Stimulated activated CD8-positive, alpha-beta memory T cell treated with anti-CD3 and anti-CD28 coated beads, Interleukin-7, amount 100 ng/mL, for 24 hours (primary cell): ENCODE results near the gene GALNS.
"Not testable (repeated sequence)": the region's sequence is repeated elsewhere in the genome, so short reads cannot be mapped to it uniquely, and the experiment has no call there.

Source experiments
- DNase-seq: peaks from one replicate; pipeline ENCODE4 v3.0.0-alpha.2; 2020; ENCODE audit warnings: low read depth

Gene GALNS

DNA sequence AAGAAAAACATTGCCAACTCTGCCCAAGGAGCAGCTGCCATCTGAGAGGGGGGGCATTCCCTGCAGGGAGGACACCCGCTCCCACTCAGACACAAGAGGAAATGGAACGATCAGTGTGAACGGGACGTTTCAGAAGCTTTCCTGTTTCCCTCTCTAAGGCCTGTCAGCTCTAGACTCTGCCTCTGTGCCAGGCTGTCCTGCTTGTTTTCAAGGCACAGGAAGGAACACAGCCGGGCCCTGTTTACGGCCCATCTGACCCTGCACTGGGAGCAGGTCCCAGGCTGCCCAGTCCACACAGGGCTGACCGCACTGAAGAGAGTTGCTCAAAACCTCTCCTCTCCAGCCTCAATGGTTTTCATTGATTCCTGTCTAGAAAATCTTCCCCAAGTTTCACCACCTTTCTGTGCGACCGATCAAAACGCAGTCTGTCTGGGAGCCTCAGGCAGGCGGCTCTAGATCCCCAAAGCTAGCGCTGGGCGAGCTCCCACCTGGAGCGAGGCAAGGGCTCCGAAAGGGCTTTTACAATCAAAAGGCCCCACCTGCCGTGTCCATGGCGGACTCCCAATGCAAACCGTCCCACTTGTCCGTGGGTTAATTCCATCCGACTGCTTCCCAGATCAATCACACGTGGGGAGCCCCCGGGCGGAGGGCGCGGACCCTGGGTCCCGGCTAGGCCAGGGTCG lies 73.2 kb downstream of the GALNS start:
- no peak for DNase-seq

DNA sequence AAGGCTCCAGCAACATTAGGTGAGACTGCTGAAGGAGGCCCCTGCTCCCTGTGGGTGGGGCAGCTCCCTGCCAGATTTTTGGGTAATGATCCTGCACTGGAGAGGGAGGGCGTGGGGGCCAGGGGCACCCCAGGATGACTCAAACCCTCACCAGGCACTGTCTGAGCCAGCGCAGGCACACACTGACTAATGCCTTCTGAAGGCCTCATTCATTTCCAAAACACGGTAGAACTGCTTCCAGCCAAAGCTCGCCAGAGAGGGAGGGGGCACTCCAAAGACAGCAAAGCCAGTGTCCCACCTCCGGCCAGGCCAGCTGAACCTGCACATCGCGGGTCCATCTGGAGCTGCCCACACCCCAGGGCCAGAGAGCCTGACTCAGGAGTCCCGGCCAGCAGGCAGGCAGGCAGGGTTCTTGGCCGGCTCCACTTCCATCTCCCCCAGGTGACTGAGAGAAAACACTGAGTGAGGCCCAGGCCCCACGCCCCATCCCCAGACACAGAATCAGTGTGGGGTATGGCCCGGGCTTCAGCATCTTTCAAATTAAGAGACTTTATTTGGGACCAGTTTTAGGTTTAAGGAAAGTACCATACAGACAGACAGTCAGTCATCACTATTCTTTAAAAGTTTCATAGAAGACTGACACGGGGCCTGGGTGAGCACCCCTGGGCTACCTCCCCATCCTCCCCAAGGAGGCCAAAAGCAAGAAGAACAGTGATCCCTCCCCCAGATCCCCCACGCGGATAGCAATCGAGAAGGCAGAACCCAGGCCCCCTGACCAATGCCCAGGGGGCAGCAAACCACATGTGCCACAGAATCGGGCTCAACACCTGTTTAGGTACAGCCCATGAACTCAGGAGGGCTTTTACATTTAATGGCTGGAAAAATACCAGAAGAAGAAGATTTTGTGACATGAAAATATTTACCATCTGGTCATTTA lies 74.0 kb downstream of the GALNS start:
- DNase-seq, result peak; percentile 61

DNA sequence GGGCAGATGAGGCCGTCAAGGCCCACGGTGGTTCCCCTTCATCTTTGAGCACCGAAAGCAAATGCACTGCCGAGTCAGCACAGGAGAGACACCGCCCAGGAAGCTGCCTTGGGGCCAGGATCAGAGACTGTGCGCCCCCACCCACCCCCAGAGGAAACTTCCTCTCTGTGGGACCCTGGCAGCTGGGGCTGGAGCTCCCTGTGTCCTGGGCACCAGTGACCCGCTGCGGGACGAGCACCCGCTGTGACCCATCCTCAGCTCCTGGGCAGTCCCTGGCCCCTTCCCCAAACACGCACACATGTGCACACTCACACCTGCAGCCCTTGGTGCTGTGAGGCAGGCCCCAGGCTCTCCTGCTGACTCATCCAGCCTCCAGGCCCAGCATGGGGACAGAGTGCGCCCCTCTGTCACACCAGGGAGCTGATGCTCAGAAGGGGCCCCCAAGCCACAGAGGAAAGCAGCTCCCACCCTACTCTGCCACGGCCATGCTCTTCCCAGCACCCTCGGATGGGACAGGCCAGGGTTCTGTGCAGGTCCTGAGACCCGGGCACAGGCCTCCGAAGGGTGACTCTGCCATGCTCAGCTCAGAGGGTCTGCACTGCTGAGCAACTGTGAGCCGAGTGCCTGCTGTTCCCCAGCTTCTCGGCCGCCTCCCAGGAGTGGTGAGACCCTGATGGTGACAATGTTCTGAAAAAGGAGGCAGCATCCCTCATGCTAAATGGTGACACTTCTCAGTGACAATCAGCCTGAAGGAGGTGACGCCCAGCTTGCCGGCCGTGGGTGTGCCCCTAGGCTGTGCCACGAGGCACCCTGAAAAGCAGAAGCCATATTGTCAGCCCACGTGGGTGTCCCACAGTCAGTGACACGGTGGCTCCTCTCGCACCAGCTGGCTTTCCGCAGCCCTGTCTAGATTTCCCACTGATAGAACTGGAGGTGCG lies 75.3 kb downstream of the GALNS start:
- peak; percentile 53 for DNase-seq

DNA sequence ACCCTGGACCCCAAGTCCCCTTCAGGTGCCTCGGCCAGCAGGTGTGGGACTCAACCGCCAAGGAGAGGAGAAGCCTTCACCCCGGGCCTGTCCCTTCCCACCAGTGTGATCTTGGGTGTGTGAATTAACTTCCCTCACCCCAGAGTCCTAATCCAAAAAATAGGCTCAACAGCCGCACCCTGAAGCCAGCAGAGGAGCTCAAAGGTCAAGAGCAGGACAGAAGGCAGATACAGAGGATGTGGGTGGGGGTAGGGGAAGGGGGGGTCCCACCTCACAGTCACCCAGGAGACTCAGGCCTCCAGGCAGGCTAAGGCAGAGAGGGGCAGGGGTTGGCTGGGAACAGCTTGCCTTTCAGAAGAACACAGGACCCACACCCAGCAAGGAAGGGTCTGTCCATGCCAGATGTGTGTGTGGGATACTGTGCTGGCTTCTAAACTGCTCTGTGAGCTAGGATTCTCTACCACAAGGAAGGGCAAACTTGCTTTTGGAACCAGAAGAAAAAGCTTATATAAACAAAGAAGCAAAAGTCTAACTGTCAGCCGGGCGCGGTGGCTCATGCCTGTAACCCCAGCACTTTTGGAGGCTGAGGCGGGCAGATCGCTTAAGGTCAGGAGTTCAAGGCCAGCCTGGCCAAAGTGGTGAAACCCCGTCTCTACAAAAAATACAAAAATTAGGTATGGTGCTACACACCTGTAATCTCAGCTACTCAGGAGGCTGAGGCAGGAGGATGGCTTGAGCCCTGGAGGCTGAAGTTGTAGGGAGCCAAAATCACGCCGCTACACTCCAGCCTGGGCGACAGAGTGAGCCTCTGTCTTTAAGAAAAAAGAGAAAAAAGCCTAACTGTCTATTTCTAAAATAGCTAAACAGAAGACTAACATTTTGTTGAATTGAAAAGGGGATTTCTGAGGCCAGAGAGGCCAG lies 76.3 kb downstream of the GALNS start:
- DNase-seq, result no peak

DNA sequence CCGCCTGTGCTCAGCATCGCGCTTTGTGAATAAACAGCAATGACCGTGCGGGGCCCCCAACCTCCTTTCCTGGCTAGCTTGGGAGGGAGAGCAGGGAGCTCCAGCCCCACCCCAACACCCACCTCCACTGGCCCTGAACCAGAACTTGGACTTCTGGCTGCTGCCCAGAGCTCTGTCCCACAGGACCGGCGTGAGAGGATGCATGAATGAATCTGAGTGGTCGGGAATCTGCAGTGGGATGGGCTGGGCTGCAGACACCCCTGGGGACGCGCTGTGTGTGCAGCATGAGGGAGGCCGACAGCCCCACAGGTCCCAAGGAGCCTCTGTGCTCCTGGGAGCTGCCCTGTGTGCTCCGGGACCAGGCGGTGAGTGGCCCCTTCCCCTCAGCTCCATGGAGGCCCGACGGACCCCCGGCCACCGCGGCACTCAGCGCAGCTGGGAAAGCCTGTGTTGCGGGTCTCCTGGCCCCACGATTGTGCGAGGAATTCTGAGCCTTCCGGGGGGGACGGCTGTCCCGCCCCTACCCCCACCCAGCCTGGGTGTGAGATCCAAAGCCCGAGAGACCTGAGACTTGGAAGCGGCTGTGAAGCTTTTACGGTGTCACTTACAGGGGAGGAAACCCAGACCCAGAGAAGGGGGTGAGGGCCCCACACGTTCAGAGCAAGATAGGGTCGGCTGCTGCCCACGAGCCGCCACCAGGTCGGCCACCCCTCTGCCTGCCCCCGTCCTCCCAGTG lies 77.2 kb downstream of the GALNS start:
- DNase-seq, result no peak

DNA sequence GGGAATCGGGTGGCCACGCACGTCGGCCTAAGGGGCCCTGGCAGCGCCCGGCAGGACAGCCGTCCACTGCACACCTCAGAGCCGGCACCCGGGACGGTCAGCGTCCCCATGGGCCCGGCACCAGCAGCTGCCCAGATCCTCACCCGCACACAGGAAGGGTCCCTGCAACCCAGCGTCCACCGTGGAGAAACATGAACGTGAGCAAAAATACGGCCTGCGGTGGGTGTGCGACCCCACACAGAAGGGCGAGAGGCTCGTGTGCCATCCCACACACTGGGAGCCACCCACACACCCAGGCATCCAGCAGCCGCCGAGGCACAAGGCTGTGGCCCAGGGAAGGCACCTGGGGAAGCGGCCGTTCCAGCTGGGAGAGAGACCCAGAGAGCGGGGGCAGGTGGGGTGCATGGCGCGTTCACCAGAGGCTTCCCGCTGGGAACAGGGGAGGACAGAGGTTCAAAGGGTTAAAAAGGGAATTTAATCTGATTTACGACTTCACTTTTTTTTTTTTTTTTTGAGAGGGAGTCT lies 78.1 kb downstream of the GALNS start:
- no peak for DNase-seq

DNA sequence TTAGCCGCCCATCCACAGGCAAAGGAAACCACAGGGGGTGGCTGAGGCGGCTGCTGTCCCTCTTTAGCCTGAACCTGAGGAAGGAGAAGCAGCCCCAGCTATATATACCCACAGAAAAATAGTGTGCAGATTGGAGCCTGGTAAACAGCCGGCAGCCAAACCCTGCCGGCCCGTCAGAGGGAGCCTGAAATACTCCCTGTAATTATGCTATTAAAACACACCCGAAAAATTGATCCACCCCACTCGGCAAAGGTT lies 78.5 kb downstream of the GALNS start:
- no peak for DNase-seq

DNA sequence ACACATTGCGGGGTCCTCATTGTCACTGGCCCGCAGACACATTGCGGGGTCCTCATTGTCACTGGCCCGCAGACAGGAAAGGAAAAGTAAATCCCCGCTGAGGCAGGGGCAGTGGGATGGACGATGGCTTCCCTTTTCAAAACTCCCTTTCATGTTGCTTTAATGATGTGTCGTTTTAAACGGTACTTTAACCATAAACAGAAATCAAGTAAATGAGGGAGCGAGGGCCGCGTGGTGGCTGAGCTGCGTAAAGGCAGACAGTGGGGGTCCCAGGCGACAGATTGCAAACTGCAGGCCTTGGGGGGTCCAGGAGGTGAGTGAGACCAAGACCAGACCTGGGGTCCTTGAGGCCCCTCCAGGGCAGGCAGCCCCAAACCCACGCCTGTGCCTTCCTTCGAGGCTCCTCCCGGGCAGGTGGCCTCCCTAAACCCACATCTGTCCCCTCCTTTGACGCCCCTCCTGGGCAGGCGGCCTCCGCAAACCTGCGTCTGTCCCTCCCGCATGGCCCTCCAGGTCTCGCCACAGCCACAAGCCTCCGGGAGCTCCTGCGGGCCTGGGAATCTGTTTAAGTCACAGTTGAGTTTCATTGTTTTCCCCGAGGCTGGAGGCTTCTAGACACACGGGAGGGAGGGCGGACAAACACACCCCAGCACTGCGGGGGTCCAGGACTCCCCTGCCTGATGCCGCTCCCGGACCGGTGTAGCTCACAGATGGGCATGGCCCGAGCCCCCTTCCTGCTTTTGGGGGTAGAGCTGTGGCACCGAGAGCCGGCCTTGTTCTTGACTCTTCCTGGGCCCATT lies 79.1 kb downstream of the GALNS start:
- no peak for DNase-seq

DNA sequence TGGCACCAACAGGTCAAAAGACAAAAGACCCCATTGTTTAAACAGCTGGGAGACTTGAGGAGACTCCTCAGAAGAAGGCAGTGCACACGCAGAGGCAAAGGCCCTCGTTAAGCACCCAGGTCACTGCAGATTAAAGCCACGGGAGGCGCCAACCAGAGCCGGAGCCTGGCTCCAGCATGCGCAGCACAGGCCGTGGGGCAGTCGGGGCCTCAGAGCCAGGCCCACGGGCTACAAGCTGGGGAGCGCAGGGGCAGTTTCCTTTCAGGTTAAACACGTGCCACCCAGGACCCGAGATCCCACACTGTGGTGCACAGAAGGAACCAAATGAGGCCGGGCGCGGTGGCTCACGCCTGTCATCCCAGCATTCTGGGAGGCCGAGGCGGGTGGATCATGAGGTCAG lies 80.9 kb downstream of the GALNS start:
- DNase-seq, result no peak

DNA sequence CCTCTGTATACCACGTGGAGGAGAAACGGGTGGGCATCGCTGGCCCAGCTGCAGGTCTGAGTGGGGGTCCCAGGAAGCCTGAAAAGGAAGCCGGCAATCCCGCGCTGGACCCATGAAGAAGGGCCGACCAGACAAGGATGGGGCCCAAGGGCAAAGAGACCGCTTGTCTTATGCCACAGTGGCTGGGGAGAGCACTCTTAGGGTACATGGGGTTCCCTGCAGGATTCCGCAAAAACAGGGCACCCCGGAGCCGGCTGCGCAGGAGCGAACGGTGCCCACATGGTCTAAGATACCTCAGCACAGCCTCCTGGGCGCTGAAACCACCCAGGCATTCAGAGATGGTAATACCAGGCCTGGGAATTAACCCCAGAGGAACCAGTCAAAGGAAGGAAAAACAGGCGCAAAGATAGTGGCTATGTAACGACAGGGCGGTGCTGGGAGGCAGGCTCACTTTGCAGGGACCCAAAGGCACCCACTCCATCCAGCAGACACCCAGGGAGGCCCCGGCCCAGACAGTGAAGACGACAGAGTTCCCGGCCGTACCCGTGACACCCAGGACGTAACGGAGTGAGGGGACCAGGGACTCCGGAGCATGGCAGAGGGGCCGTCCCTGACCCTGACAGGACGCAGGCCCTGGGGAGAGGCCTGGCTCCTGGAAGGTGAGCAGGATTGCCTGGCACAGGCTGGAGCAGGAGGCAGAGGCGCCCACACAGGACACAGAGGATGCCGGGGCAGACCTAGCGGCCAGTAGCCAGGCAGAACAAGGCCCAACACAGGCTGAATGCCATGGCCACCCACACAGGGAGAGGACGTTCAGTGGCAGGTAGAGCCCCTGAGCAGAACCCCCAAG lies 82.0 kb downstream of the GALNS start:
- DNase-seq, result no peak

DNA sequence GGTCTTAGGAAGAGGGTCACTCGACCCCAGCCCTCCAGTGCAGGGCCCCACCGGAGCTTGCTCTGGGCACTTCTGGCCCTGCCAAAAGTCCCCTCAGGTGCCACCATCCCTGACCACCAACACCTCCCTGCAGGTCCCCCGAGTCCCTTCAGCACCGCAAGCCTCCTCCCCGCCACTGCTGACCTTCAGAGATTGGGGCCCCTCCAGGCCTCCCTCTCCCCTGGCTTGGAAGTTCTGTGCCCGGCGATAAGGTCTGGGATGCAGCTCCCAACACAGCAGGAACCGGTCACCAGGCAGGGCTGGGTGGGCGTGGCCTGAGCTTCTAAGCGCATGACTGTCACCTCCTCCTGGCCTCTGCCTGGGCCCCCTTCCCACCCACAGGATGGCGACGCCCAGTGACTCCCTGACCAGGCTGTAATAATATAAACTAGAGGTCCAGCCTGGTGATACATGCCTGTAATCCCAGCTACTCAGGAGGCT lies 82.9 kb downstream of the GALNS start:
- no peak for DNase-seq

DNA sequence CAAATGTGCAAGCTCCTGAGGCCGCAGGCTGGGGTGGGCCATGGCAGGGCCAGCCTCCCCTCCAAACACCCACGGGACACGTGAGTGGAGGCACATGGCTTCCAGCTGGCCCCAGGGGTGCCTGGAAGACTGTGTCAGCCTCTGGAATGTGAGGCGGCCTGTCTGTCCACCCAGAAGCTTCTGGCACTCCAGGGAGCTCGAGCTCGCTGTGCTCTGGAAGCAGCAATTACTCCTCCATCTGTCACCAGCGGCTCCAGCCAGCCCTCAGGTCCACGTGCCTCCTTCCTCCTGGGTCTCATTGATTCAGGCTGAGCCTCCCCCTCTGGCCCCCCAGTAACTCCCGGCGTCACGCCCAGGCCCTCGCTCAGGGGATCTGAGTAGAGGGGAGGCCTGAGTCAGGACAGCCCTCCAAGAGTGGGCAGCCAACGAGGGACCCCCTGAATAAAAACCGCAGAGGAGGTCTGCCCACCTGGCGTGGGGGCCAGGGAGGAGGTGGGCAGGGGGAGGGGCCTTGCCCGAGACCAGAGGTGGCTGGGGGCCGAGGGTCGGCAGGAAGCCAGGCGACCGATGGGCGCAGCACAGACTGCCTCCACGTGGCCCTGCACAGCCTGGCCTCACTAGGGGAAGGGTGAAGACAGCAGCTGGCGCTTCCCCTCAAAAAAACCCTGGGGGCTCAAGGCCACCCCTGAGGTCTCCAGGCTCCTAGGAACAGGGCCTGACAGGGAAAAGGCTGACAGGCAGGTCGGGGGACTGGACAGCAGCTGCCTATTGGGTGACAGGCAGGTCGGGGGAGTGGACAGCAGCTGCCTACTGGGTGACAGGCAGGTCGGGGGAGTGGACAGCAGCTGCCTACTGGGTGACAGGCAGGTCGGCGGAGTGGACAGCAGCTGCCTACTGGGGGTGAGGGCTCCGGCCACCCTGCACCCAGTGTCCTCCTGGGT lies 83.6 kb downstream of the GALNS start:
- DNase-seq, result no peak

DNA sequence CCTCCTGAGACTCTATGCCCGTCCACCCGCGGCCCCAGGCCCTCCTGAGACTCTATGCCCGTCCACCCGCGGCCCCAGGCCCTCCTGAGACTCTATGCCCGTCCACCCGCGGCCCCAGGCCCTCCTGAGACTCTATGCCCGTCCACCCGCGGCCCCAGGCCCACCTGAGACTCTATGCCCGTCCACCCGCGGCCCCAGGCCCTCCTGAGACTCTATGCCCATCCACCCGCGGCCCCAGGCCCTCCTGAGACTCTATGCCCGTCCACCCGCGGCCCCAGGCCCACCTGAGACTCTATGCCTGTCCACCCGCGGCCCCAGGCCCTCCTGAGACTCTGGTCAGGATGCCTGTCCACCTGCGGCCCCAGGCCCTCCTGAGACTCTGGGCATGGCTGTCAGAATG lies 85.0 kb downstream of the GALNS start:
- DNase-seq, result not testable (repeated sequence)

DNA sequence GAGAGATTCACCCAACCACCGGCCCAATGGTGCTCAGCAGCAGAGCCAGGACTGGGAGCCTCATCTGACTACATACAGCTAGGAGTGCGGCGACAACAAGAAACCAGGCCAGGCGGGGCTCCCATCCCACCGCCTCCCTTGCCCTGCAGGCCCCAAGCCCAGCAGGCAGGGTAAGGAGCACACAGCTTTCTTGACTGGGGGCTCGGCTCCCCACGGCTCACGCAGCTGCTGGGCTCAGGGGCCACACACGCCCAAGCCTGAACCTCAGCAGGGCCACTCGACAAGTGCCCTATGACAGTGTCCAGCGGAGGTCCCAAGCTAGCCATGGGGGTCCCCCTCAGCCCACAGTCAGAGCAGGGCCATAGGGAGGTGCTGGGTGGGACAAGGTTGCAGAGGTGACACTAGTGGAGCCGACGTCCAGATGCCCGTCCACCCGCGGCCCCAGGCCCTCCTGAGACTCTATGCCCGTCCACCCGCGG lies 85.4 kb downstream of the GALNS start:
- no peak for DNase-seq

DNA sequence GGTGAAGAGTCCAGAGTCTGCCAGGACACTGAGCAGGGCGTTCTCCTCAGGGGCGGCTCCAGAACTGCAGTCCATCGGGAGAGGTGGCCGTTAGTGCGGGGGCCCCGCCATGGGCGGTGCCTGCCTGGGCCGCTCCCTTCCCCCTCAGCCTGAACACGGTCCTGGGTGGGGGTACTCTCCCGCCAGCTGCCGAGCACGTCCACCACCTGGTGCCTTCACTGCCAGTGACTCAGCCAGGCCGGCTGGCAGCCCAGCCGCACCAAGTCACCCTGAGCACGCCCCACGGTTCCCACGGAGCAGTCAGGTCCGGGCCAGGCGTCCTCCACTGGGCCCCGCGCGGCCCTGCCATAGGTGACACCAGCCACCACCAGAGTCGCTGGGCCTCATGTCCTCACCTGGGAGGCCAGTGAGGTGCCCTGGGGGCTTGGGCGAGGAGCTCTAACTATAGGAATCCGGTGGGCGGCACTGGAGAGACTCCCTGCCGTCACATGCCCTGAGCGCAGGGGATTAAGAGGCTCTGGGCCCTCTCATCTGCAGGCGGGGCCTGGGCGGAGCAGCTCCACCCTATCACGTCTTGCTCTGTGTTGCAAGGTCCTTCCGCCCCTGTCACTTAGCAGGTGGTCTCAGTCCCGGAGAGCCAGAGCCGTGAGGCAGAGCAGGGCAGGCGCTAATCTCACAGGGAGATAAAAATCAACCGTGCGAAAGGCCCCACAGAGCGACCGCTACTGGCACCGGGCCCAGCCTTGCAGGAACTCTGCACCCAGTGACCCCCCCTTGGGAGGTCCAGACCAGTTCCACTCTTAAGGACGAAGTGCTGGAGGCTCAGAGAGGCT lies 86.1 kb downstream of the GALNS start:
- DNase-seq, result no peak
